HCT116 (cell line): ENCODE measurements around the gene SLMAP.

Experiments
- FOSL1 ChIP-seq: IDR thresholded peaks from 2 replicates; pipeline ENCODE4 v1.6.1; 2012; ENCODE audit warnings: low read depth
- TF ChIP-seq, protein P1 (sequence below), 3 experiments: fragments of 200-600 bp in 1 of 3; sonication (generic) in 1 of 3; IDR thresholded peaks in 2 of 3; conservative IDR thresholded peaks in 1 of 3; 2 replicates each; pipeline ENCODE4 v1.5.1; 2012 to 2017; ENCODE audit warnings: low read depth in 2 of 3, low read length in 2 of 3, antibody characterized with exemption in 1 of 3, borderline replicate concordance in 1 of 3, control low read depth in 1 of 3, mild to moderate bottlenecking in 1 of 3, mixed read lengths in 1 of 3, mixed run types in 1 of 3, moderate library complexity in 1 of 3; ENCODE audit not compliant: insufficient read depth in 1 of 3

- TF ChIP-seq, protein P1, sequence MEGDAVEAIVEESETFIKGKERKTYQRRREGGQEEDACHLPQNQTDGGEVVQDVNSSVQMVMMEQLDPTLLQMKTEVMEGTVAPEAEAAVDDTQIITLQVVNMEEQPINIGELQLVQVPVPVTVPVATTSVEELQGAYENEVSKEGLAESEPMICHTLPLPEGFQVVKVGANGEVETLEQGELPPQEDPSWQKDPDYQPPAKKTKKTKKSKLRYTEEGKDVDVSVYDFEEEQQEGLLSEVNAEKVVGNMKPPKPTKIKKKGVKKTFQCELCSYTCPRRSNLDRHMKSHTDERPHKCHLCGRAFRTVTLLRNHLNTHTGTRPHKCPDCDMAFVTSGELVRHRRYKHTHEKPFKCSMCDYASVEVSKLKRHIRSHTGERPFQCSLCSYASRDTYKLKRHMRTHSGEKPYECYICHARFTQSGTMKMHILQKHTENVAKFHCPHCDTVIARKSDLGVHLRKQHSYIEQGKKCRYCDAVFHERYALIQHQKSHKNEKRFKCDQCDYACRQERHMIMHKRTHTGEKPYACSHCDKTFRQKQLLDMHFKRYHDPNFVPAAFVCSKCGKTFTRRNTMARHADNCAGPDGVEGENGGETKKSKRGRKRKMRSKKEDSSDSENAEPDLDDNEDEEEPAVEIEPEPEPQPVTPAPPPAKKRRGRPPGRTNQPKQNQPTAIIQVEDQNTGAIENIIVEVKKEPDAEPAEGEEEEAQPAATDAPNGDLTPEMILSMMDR (IDR thresholded peaks at IDR 0.05 in 2 of 3, conservative IDR thresholded peaks at IDR 0.05 in 1 of 3; ENCODE audit: borderline replicate concordance in 1 of 3, insufficient read depth in 1 of 3, low read depth in 2 of 3, low read length in 2 of 3) = no peak
- TF ChIP-seq FOSL1 = no peak
Measured at GRCh38 chr3:57717205-57717868, 38.8 kb upstream of the SLMAP start.
